ENCODE measurements around the gene SORL1-AS1.

SORL1-AS1 gene

GRCh38 chr11:121451178-121451985 is 1.4 kb downstream of the SORL1-AS1 start:
- TF ChIP-seq POLR2A (IDR thresholded peaks at IDR 0.05; ENCODE audit: low read depth, low read length) (no peak), EZH2 (IDR thresholded peaks at IDR 0.05; ENCODE audit: borderline replicate concordance, low read depth, low read length, severe bottlenecking) (no peak), POLR2AphosphoS5 (IDR thresholded peaks at IDR 0.05; ENCODE audit: insufficient read depth, low read depth, low read length) (no peak)
- H3K79me2 ChIP-seq (ENCODE audit: control insufficient read depth, insufficient read depth, low read length), result no peaks in the 10 kb centered on the region
- DNase-seq (ENCODE audit: low read depth, low spot score), result no peak
- no peaks in the 10 kb centered on the region for H3K36me3 ChIP-seq (ENCODE audit: control insufficient read depth in 2 of 2, extremely low read depth in 1 of 2, insufficient read depth in 2 of 2, low read length in 2 of 2)
- BruUV-seq (replicated peaks), result no TSS peak
- H3K27me3 ChIP-seq (ENCODE audit: control insufficient read depth in 2 of 2, insufficient read depth in 2 of 2, low read length in 2 of 2), result peaks cover 38 to 44% of the 10 kb centered on the region in 2 experiments
- H3K9ac ChIP-seq (replicated peaks; ENCODE audit: extremely low read depth, insufficient read depth, low read length), result no peak overlapping the region
- H2AFZ ChIP-seq (ENCODE audit: low read depth, low read length), result peak overlapping the region; percentile 33
- peak overlapping the region in 1 of 3 experiments; percentile 38 for H3K4me3 ChIP-seq (replicated peaks in 1 of 3; ENCODE audit: insufficient read depth in 1 of 3, low read depth in 1 of 3, low read length in 3 of 3)
- H3K27ac ChIP-seq (ENCODE audit: insufficient read depth, low read depth, low read length), result no peak overlapping the region
- POLR2A ChIA-PET, result no interaction called here
- peak overlapping the region; percentile 31 for H3K4me2 ChIP-seq (ENCODE audit: insufficient read depth, low read length)
- no peaks in the 10 kb centered on the region for H3K4me1 ChIP-seq (ENCODE audit: control insufficient read depth, extremely low read depth, insufficient read depth, low read length)
- FAIRE-seq, result no peak
- dilution Hi-C loops (cut with MboI; ENCODE audit: extremely low pct_ligation_motif_present, low sequenced_read_pairs), result no loop called here
- CTCF ChIA-PET, result interaction anchor here (1.0 to 2.4 kb wide), 7 partner anchors 13 to 140 kb away, joined by 3 to 12 read pairs (median 4); no protein-coding TSS in a partner anchor
- intact Hi-C loops (cut with micrococcal nuclease), result no loop called here
- no peaks in the 10 kb centered on the region for H3K9me3 ChIP-seq (replicated peaks; ENCODE audit: control insufficient read depth, insufficient read depth, low read length)
- no peaks in the 10 kb centered on the region for H3K9me1 ChIP-seq (replicated peaks; ENCODE audit: control insufficient read depth, extremely low read depth, insufficient read depth, low read length)
- H4K20me1 ChIP-seq (replicated peaks; ENCODE audit: control insufficient read depth, extremely low read depth, insufficient read depth, low read length), result no peaks in the 10 kb centered on the region

GRCh38 chr11:121450401-121450800 is 2.4 kb downstream of the SORL1-AS1 start:
- DNase-seq (ENCODE audit: low read depth, low spot score) (no peak), FAIRE-seq (no peak)
- Histone ChIP-seq H4K20me1 (replicated peaks; ENCODE audit: control insufficient read depth, extremely low read depth, insufficient read depth, low read length) (no peaks in the 10 kb centered on the region), H3K9me1 (replicated peaks; ENCODE audit: control insufficient read depth, extremely low read depth, insufficient read depth, low read length) (no peaks in the 10 kb centered on the region), H3K9ac (replicated peaks; ENCODE audit: extremely low read depth, insufficient read depth, low read length) (no peak overlapping the region), H3K36me3 (ENCODE audit: control insufficient read depth in 2 of 2, extremely low read depth in 1 of 2, insufficient read depth in 2 of 2, low read length in 2 of 2) (no peaks in the 10 kb centered on the region), H3K9me3 (replicated peaks; ENCODE audit: control insufficient read depth, insufficient read depth, low read length) (no peaks in the 10 kb centered on the region), H3K4me3 (replicated peaks in 1 of 3; ENCODE audit: insufficient read depth in 1 of 3, low read depth in 1 of 3, low read length in 3 of 3) (no peak overlapping the region), H3K27me3 (ENCODE audit: control insufficient read depth in 2 of 2, insufficient read depth in 2 of 2, low read length in 2 of 2) (peaks cover 37 to 44% of the 10 kb centered on the region in 2 experiments), H3K4me2 (ENCODE audit: insufficient read depth, low read length) (no peak overlapping the region), H3K27ac (ENCODE audit: insufficient read depth, low read depth, low read length) (no peak overlapping the region), H3K4me1 (ENCODE audit: control insufficient read depth, extremely low read depth, insufficient read depth, low read length) (no peaks in the 10 kb centered on the region), H2AFZ (ENCODE audit: low read depth, low read length) (no peak overlapping the region), H3K79me2 (ENCODE audit: control insufficient read depth, insufficient read depth, low read length) (no peaks in the 10 kb centered on the region)
- TF ChIP-seq POLR2A (IDR thresholded peaks at IDR 0.05; ENCODE audit: low read depth, low read length) (no peak), MYC (IDR thresholded peaks at IDR 0.05; ENCODE audit: low read depth, low read length) (no peak), POLR2AphosphoS5 (IDR thresholded peaks at IDR 0.05; ENCODE audit: insufficient read depth, low read depth, low read length) (no peak), MAX (IDR thresholded peaks at IDR 0.05; ENCODE audit: insufficient read depth, insufficient read length) (no peak), CTCF (IDR thresholded peaks at IDR 0.05; ENCODE audit: extremely low read depth in 1 of 2, insufficient read depth in 1 of 2, low read depth in 1 of 2, low read length in 2 of 2) (no peak)
- dilution Hi-C loops (cut with MboI; ENCODE audit: extremely low pct_ligation_motif_present, low sequenced_read_pairs) (no loop called here), intact Hi-C loops (cut with micrococcal nuclease) (no loop called here)
- ChIA-PET POLR2A (no interaction called here), CTCF (interaction anchor here (1.1 to 2.4 kb wide), 4 partner anchors 14 to 141 kb away, joined by 4 to 12 read pairs (median 4); no protein-coding TSS in a partner anchor)
- BruUV-seq (replicated peaks), result no TSS peak
